ENCODE results near the gene EMP1.
A peak's percentile ranks its signal among the peaks of the same experiment; 100 is the strongest.

The EMP1 gene

GRCh38 chr12:13197526-13198143 is 1.1 kb downstream of the EMP1 start:
- no peak for DNase-seq (ENCODE audit: low read depth in 2 of 2)

- no peak for DNase-seq (ENCODE audit: low read depth in 2 of 2)
Observed at GRCh38 chr12:13198241-13198640, 1.7 kb downstream of the EMP1 start.

- DNase-seq (ENCODE audit: low read depth in 2 of 2) = no peak
Observed at GRCh38 chr12:13198876-13199275, 2.4 kb downstream of the EMP1 start.

GRCh38 chr12:13199592-13199991 is 3.1 kb downstream of the EMP1 start:
- no peak for DNase-seq (ENCODE audit: low read depth in 2 of 2)

GRCh38 chr12:13200841-13201240 is 4.3 kb downstream of the EMP1 start:
- DNase-seq (ENCODE audit: low read depth in 2 of 2) = no peak

GRCh38 chr12:13203034-13203922 is 6.8 kb downstream of the EMP1 start:
- no peak for DNase-seq (ENCODE audit: low read depth in 2 of 2)

- DNase-seq (ENCODE audit: low read depth in 2 of 2) = no peak
Observed at GRCh38 chr12:13204428-13204827, 7.9 kb downstream of the EMP1 start.

- DNase-seq (ENCODE audit: low read depth in 2 of 2) = peak; percentile 96
Observed at GRCh38 chr12:13205809-13206559, 9.5 kb downstream of the EMP1 start.

GRCh38 chr12:13206560-13206897 is 10.0 kb downstream of the EMP1 start:
- DNase-seq (ENCODE audit: low read depth in 2 of 2) = no peak

- DNase-seq (ENCODE audit: low read depth in 2 of 2) = no peak
Observed at GRCh38 chr12:13208533-13209435, 12.3 kb downstream of the EMP1 start.

- no peak for DNase-seq (ENCODE audit: low read depth in 2 of 2)
Observed at GRCh38 chr12:13209436-13210235, 13.1 kb downstream of the EMP1 start.

GRCh38 chr12:13210236-13211190 is 14.0 kb downstream of the EMP1 start:
- DNase-seq (ENCODE audit: low read depth in 2 of 2) = no peak

GRCh38 chr12:13211191-13211858 is 14.8 kb downstream of the EMP1 start:
- no peak for DNase-seq (ENCODE audit: low read depth in 2 of 2)

GRCh38 chr12:13211859-13212664 is 15.5 kb downstream of the EMP1 start:
- no peak for DNase-seq (ENCODE audit: low read depth in 2 of 2)

- DNase-seq (ENCODE audit: low read depth in 2 of 2) = no peak
Observed at GRCh38 chr12:13215056-13215455, 18.5 kb downstream of the EMP1 start.

GRCh38 chr12:13218641-13219040 is 22.1 kb downstream of the EMP1 start:
- DNase-seq (ENCODE audit: low read depth in 2 of 2) = no peak

- no peak for DNase-seq (ENCODE audit: low read depth in 2 of 2)
Observed at GRCh38 chr12:13219320-13219719, 22.8 kb downstream of the EMP1 start.

GRCh38 chr12:13220838-13221237 is 24.3 kb downstream of the EMP1 start:
- DNase-seq (ENCODE audit: low read depth in 2 of 2) = peak in 1 of 2 experiments; percentile 34
